HEK293 (cell line): ENCODE measurements around the gene CCDC187.

Source experiments
- CTCF ChIA-PET: fragments of 350-600 bp; formaldehyde crosslinking; extraction: SDS; loops from one replicate; lab custom pipeline; 2021; ENCODE audit warnings: antibody characterized with exemption; lab: Yijun Ruan, JAX
- POLR2A ChIA-PET: fragments of 300-600 bp; formaldehyde crosslinking; extraction: SDS; loops from one replicate; lab custom pipeline; 2020; ENCODE audit warnings: antibody characterized with exemption, inconsistent platforms; lab: Yijun Ruan, JAX
- H3K27ac ChIP-seq: fragments of 200-500 bp; sonication (Bioruptor generic); 2 replicates; pipeline ENCODE4 v1.5.1; 2014; ENCODE audit warnings: low read depth, low read length, control low read depth, inconsistent platforms; ENCODE audit errors: extremely low read depth
- H3K36me3 ChIP-seq, 2 experiments: fragments of 200-500 bp in 1 of 2; sonication (Bioruptor generic) in 1 of 2; 1 replicate in 1 of 2; 2 replicates in 1 of 2; pipeline ENCODE4 v1.5.1; 2014 to 2017; ENCODE audit warnings: inconsistent platforms in 2 of 2, low read length in 2 of 2; ENCODE audit not compliant: control insufficient read depth in 2 of 2, insufficient read depth in 1 of 2
- H3K4me1 ChIP-seq: fragments of 200-500 bp; sonication (Bioruptor generic); 2 replicates; pipeline ENCODE4 v1.5.1; 2014; ENCODE audit warnings: mild to moderate bottlenecking, low read length, inconsistent platforms; ENCODE audit not compliant: control insufficient read depth, insufficient read depth
- H3K4me3 ChIP-seq: 2 replicates; pipeline ENCODE4 v1.5.1; 2011; ENCODE audit warnings: low read depth, mild to moderate bottlenecking, control low read depth, low read length, moderate library complexity
- H3K9me3 ChIP-seq: fragments of 200-500 bp; sonication (Bioruptor generic); 2 replicates; pipeline ENCODE4 v1.5.1; 2014; ENCODE audit warnings: low read depth, low read length, inconsistent platforms; ENCODE audit not compliant: control insufficient read depth, insufficient read depth
- ATF2 ChIP-seq: fragments of 450-650 bp; formaldehyde crosslinking; IDR thresholded peaks from 2 replicates; pipeline ENCODE4 v1.5.1; 2016; ENCODE audit warnings: missing biosample characterization, missing genetic modification characterization, low read depth
- HOXD13 ChIP-seq: sonication (generic); formaldehyde crosslinking; IDR thresholded peaks from 2 replicates; pipeline ENCODE4 v1.8.0; 2022; ENCODE audit warnings: missing genetic modification reagents, borderline replicate concordance
- PRDM1 ChIP-seq: fragments of 450-650 bp; formaldehyde crosslinking; IDR thresholded peaks from 2 replicates; pipeline ENCODE4; 2016; ENCODE audit warnings: missing biosample characterization, missing genetic modification characterization
- SCRT1 ChIP-seq: fragments of 450-650 bp; formaldehyde crosslinking; IDR thresholded peaks from 2 replicates; pipeline ENCODE4 v1.5.1; 2016; ENCODE audit warnings: missing biosample characterization, missing genetic modification characterization, borderline replicate concordance
- ZNF214 ChIP-seq: fragments of 450-650 bp; formaldehyde crosslinking; IDR thresholded peaks from 2 replicates; pipeline ENCODE4 v1.5.1; 2017; ENCODE audit warnings: missing biosample characterization, mild to moderate bottlenecking, missing genetic modification characterization, borderline replicate concordance
- ZNF473 ChIP-seq: fragments of 450-650 bp; formaldehyde crosslinking; IDR thresholded peaks from 2 replicates; pipeline ENCODE4 v1.5.1; 2017; ENCODE audit warnings: missing biosample characterization, missing genetic modification characterization
- ZNF521 ChIP-seq: fragments of 450-650 bp; formaldehyde crosslinking; IDR thresholded peaks from 2 replicates; pipeline ENCODE4 v1.5.1; 2017; ENCODE audit warnings: missing biosample characterization, mild to moderate bottlenecking, missing genetic modification characterization
- ZNF629 ChIP-seq: fragments of 450-650 bp; formaldehyde crosslinking; IDR thresholded peaks from 2 replicates; pipeline ENCODE4 v1.5.1; 2017; ENCODE audit warnings: missing biosample characterization, missing genetic modification characterization
- ZNF654 ChIP-seq: fragments of 450-650 bp; formaldehyde crosslinking; IDR thresholded peaks from 2 replicates; pipeline ENCODE4 v1.5.1; 2016; ENCODE audit warnings: low read depth, missing biosample characterization, missing genetic modification characterization
- ZNF670 ChIP-seq: fragments of 450-650 bp; formaldehyde crosslinking; IDR thresholded peaks from 2 replicates; pipeline ENCODE4 v1.5.1; 2016; ENCODE audit warnings: missing biosample characterization, missing genetic modification characterization, low read depth
- ZNF707 ChIP-seq: fragments of 450-650 bp; formaldehyde crosslinking; IDR thresholded peaks from 2 replicates; pipeline ENCODE4 v1.5.1; 2016; ENCODE audit warnings: missing biosample characterization, missing genetic modification characterization
- TF ChIP-seq, protein P1 (sequence below): fragments of 450-650 bp; formaldehyde crosslinking; IDR thresholded peaks from 2 replicates; pipeline ENCODE4 v1.5.1; 2017; ENCODE audit warnings: missing biosample characterization, missing genetic modification characterization
- TF ChIP-seq, protein P2 (sequence below): fragments of 450-650 bp; formaldehyde crosslinking; conservative IDR thresholded peaks from 2 replicates; pipeline ENCODE4 v1.5.1; 2016; ENCODE audit warnings: low read depth, missing biosample characterization, missing genetic modification characterization

CCDC187 gene

GRCh38 chr9:136233411-136233810 lies 70.5 kb downstream of the CCDC187 start:
- peaks cover 0 to 52% of the 10 kb centered on the region in 2 experiments; a peak in 1 of 3 replicates for H3K36me3 ChIP-seq
- H3K27ac ChIP-seq: no peak overlapping the region
- TF ChIP-seq ZNF473 (tag by site-specific recombination): no peak
- TF ChIP-seq ZNF670 (tag by site-specific recombination): no peak
- no peak for TF ChIP-seq ZNF214 (tag by site-specific recombination)
- no peak for TF ChIP-seq ZNF707 (tag by site-specific recombination)
- TF ChIP-seq SCRT1: no peak
- no peak for TF ChIP-seq ZNF521 (tag by site-specific recombination)
- no peak for TF ChIP-seq ATF2
- TF ChIP-seq, protein P1, sequence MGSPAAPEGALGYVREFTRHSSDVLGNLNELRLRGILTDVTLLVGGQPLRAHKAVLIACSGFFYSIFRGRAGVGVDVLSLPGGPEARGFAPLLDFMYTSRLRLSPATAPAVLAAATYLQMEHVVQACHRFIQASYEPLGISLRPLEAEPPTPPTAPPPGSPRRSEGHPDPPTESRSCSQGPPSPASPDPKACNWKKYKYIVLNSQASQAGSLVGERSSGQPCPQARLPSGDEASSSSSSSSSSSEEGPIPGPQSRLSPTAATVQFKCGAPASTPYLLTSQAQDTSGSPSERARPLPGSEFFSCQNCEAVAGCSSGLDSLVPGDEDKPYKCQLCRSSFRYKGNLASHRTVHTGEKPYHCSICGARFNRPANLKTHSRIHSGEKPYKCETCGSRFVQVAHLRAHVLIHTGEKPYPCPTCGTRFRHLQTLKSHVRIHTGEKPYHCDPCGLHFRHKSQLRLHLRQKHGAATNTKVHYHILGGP (tag by site-specific recombination): no peak
- TF ChIP-seq, protein P2, sequence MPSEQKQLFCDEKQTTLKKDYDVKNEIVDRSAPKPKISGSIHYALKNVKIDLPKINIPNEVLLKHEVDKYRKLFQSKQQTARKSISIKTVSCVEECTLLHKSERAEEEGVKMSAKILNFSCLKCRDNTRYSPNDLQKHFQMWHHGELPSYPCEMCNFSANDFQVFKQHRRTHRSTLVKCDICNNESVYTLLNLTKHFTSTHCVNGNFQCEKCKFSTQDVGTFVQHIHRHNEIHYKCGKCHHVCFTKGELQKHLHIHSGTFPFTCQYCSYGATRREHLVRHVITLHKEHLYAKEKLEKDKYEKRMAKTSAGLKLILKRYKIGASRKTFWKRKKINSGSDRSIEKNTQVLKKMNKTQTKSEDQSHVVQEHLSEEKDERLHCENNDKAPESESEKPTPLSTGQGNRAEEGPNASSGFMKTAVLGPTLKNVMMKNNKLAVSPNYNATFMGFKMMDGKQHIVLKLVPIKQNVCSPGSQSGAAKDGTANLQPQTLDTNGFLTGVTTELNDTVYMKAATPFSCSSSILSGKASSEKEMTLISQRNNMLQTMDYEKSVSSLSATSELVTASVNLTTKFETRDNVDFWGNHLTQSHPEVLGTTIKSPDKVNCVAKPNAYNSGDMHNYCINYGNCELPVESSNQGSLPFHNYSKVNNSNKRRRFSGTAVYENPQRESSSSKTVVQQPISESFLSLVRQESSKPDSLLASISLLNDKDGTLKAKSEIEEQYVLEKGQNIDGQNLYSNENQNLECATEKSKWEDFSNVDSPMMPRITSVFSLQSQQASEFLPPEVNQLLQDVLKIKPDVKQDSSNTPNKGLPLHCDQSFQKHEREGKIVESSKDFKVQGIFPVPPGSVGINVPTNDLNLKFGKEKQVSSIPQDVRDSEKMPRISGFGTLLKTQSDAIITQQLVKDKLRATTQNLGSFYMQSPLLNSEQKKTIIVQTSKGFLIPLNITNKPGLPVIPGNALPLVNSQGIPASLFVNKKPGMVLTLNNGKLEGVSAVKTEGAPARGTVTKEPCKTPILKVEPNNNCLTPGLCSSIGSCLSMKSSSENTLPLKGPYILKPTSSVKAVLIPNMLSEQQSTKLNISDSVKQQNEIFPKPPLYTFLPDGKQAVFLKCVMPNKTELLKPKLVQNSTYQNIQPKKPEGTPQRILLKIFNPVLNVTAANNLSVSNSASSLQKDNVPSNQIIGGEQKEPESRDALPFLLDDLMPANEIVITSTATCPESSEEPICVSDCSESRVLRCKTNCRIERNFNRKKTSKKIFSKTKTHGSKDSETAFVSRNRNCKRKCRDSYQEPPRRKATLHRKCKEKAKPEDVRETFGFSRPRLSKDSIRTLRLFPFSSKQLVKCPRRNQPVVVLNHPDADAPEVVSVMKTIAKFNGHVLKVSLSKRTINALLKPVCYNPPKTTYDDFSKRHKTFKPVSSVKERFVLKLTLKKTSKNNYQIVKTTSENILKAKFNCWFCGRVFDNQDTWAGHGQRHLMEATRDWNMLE (tag by site-specific recombination): no peak
- TF ChIP-seq ZNF654 (tag by site-specific recombination): no peak
- POLR2A ChIA-PET: interaction anchor here (0.9 kb wide), 1 partner anchor 15 kb away, joined by 3 read pairs; no protein-coding TSS in a partner anchor
- no peaks in the 10 kb centered on the region for H3K9me3 ChIP-seq
- no peaks in the 10 kb centered on the region for H3K4me1 ChIP-seq
- CTCF ChIA-PET: interaction anchor here (0.6 to 1.3 kb wide), 3 partner anchors 9 to 34 kb away, joined by 3 read pairs; no protein-coding TSS in a partner anchor
- H3K4me3 ChIP-seq: no peak overlapping the region

DNA sequence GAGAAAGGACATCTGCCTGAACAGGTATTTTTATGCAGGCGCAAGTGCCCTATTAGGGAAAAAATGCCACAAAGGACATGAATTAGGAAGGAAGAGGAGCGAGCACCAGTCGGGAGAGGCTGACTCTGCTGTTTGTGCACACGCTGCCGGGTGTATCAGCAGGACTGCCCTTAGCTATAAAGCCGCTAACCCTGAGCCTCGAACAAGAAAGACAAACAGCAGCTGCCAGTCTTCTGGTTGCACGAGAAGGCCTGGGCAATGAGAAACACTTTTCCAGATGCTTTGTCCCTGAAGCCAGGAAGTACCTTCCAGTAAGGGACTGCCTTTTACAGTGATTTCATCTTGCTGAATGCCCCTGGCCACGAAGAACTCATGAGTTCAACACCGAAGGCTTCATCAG lies 70.9 kb downstream of the CCDC187 start:
- TF ChIP-seq HOXD13 (CRISPR knock-in tag) (no peak), ZNF629 (tag by site-specific recombination) (no peak), PRDM1 (no peak)
- Histone ChIP-seq H3K36me3 (peaks cover 0 to 52% of the 10 kb centered on the region in 2 experiments; a peak in 1 of 3 replicates), H3K4me3 (no peak overlapping the region), H3K4me1 (no peaks in the 10 kb centered on the region), H3K27ac (no peak overlapping the region), H3K9me3 (no peaks in the 10 kb centered on the region)
- POLR2A ChIA-PET: no interaction called here
- CTCF ChIA-PET: interaction anchor here (0.6 to 0.8 kb wide), 2 partner anchors 13 to 73 kb away, joined by 3 read pairs; no protein-coding TSS in a partner anchor
